HG03280 (cell line): ENCODE results near the gene SEMA5B.

ENCODE experiments used
- ATAC-seq: cut with Tn5 transposase; IDR thresholded peaks from one replicate; pipeline ENCODE4 v1.9.1; 2021; ENCODE audit warnings: mild to moderate bottlenecking, moderate library complexity; ENCODE audit not compliant: unreplicated experiment

The SEMA5B gene

GRCh38 chr3:122868322-122868721 is 159.2 kb downstream of the SEMA5B start:
- ATAC-seq = no peak

GRCh38 chr3:122864498-122864897 is 163.1 kb downstream of the SEMA5B start:
- no peak for ATAC-seq

DNA sequence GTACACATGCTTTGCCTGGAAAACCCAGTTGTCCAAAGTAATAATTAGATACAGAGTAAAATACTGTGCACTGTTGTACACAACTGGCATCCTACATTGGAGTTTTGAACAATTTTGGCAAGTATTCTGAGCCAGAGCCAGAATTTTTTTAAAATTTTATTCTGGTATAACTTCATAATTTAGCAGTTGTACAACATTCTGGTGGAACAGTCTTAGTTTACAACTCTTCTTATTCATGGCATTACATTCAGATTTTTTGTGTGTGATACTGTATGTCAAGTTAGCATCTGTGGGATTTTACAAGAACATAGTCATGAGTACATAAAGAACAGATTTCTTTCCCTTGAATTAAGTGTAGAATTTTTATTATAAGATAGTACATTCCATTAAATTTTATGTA is 165.2 kb downstream of the SEMA5B start:
- no peak for ATAC-seq
